ENCODE results near the gene LIN7A.
"Not testable (repeated sequence)": the region's sequence is repeated elsewhere in the genome, so short reads cannot be mapped to it uniquely, and the experiment has no call there.

Gene LIN7A

GRCh38 chr12:80920006-80920405 lies 17.7 kb downstream of the LIN7A start:
- DNase-seq (ENCODE audit: low spot score): no peak

GRCh38 chr12:80917651-80918050 lies 20.1 kb downstream of the LIN7A start:
- DNase-seq (ENCODE audit: low spot score): no peak

DNA sequence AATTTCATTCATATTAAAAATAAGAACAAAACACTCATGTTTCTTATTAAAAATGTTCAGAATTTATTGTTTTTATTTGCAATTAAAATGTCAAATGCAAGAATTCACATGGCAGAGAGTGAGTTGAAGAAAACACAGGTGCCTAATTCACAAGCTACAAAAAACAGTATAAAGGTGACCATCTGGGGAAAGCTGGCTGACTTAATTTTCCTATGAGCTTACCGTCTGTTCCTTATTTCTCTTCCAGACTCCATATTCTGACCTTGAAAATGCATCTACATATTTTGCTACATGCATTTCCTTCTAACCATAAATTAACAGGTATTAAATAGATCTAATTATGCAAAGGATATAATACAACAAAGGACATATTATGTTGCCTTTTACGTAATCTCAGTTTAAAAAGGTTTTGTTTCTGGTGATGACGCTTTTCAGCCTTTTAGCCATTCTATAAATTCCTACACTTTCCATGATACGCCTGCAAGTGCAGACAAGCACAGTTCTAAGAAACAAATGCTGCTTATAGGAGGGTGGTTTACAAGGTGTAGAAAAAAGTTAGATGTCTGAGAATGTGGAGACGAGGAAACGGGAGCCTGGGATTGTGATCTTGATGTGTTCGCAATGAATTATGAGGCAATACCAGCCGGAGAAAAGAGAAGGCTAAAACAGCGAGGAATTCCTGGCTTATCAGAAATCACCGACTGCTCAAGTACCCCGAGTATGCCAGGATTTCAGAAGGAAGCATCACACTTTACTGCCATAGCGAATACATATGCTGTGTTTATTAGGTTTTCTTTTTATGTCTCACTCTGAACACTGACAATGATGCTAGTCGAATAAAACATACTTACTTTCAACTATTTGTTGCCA lies 24.6 kb downstream of the LIN7A start:
- DNase-seq (ENCODE audit: low spot score): no peak

DNA sequence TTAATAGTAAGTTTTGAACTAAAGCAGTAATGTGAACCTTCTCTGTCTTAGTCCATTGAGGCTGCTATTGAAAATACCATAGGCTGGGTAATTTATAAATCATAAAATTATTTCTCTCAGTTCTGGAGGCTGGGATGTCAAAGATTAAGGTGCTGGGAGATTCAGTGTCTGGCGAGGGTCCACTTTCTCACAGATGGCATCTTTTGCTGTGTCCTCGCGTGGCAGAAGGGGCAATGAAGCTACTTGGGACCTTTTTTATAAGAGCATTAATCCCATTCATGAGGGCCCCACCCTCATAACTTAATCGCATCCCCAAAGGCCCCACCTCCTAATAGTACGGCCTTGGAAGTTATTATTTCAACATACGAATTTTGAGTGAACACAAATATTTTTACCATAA lies 28.4 kb downstream of the LIN7A start:
- no peak for DNase-seq (ENCODE audit: low spot score)

GRCh38 chr12:80902711-80903110 lies 35.0 kb downstream of the LIN7A start:
- DNase-seq (ENCODE audit: low spot score): no peak

DNA sequence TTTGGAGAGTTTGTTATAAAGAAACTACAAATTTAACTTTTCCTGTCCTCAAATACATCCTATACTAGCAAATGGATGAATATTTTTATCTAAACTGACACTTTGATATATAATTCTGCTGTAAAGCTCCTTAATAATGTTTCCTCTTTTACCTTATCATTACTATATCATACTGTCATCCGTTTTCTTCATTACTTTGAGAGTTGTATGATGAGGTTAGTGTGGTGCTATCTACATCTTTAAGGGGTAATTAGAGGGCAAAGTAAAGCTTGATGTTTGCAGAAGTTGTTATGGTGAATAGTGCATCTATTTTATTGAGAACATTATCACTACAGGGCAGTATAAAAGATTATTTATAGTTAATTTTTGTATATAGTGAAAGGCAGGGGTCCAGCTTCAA lies 36.1 kb downstream of the LIN7A start:
- no peak for DNase-seq (ENCODE audit: low spot score)

DNA sequence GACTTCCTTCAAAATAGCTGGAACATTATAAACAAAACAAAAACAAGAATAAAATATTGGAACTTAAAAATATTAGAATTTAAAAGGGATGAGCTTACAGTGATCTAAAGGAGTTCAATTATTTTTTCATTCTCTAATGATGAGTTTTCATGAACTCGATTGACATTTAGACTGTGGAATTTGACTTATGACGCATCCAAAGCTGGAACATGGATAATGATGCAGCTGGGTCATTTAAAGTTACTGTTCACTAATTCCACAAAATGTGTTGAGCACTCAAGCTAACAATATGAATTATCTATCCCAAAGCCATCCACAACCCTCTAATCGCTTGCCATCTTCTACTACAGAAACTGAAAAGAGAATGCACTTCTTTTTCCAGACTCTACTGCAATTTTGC lies 42.5 kb downstream of the LIN7A start:
- no peak for DNase-seq (ENCODE audit: low spot score)

DNA sequence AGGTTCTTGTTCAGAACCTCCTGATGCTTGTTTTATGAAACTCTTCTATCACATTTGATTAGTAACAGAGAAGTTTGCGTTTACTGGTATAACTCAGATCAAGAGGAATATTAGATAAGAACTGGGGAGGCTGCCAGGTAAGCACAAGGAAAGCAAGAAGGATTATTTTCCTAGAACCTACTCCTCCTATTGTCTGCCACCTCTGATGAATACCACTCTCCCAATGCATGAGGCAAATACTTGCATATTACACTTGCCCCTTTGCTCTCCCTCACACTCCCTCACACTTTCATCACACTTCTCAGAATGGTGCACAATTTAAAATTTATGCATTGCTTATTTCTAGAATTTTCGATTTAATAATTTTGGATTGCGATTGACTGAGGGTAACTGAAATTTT lies 43.6 kb downstream of the LIN7A start:
- DNase-seq (ENCODE audit: low spot score): no peak

- no peak for DNase-seq (ENCODE audit: low spot score)
Observed at GRCh38 chr12:80892597-80893445, 44.9 kb downstream of the LIN7A start.

DNA sequence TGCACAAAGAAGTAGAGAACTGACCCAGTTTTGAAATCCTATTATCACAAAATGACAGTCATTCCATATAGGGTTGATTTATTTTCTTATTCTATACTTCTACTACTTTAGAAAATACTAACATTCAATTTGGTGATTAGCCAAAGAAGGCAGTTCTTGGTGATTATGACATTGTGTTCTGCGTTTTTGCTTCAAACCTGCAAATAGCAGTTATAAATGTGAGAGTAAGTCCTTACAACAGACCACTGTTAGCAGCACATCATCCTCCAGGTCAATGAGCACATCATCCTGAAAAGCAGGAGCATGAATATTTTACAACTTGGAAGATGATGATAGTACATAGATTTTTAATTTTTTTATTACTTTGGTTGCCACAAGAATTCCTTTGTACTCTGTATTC lies 53.1 kb downstream of the LIN7A start:
- no peak for DNase-seq (ENCODE audit: low spot score)

GRCh38 chr12:80881106-80881505 lies 56.6 kb downstream of the LIN7A start:
- no peak for DNase-seq (ENCODE audit: low spot score)

- not testable (repeated sequence) for DNase-seq (ENCODE audit: low spot score)
Observed at GRCh38 chr12:80878452-80878851, 59.3 kb downstream of the LIN7A start.

- DNase-seq (ENCODE audit: low spot score): no peak
Observed at GRCh38 chr12:80877721-80878265, 59.9 kb downstream of the LIN7A start.

- no peak for DNase-seq (ENCODE audit: low spot score)
Observed at GRCh38 chr12:80872053-80872452, 65.7 kb downstream of the LIN7A start.

- DNase-seq (ENCODE audit: low spot score): no peak
Observed at GRCh38 chr12:80869264-80869663, 68.5 kb downstream of the LIN7A start.

GRCh38 chr12:80868576-80868975 lies 69.2 kb downstream of the LIN7A start:
- no peak for DNase-seq (ENCODE audit: low spot score)

- no peak for DNase-seq (ENCODE audit: low spot score)
Observed at GRCh38 chr12:80867941-80868340, 69.8 kb downstream of the LIN7A start.

DNA sequence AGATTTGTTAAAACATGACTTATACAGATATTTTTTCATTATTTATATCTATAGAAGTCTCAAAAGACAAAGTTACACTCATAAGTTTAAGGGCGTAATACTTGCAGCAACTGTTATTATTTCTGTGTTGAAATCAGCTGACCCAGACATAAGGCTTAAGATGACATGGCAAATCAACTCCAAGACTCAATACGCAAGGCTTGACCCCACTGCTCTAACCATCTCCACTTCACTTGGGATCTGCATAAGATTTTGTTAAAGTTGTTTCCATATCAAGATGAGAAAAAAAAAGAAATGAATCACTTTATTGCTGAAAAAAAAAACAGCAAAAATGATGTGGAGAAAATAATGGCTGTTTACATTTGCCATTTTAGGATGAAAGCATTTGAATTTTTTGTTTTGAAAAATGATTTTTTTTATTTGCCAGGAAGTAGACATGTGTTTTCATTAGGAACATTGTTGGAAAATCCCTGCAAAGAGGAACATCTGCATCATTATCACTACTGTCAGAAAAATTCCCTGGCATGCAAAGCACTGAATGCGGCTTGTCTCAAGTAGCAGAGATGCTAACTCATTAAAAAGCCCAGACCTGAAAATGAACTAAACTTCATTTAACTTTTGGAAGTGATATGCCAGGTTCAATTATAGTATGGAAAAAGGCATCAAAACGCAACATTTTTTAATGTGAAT lies 73.5 kb downstream of the LIN7A start:
- DNase-seq (ENCODE audit: low spot score): no peak

DNA sequence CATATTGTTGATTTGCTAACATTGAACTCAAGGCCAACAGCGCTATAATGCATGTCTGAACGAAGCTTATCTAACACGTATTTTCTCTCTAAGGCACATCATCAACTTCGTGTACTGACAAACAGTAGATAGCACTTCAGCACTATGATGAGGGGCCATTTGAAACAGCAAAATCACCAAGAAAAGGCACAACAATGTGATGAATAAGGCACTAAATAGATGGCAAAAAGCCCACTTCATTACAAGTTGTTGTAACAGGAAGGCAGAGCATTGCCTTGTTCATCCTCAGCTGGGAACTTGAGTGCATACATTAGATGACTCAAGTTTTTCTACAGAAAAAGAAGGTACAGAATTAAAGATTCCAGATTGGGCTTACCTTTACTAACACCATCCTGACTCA lies 75.2 kb downstream of the LIN7A start:
- no peak for DNase-seq (ENCODE audit: low spot score)

DNA sequence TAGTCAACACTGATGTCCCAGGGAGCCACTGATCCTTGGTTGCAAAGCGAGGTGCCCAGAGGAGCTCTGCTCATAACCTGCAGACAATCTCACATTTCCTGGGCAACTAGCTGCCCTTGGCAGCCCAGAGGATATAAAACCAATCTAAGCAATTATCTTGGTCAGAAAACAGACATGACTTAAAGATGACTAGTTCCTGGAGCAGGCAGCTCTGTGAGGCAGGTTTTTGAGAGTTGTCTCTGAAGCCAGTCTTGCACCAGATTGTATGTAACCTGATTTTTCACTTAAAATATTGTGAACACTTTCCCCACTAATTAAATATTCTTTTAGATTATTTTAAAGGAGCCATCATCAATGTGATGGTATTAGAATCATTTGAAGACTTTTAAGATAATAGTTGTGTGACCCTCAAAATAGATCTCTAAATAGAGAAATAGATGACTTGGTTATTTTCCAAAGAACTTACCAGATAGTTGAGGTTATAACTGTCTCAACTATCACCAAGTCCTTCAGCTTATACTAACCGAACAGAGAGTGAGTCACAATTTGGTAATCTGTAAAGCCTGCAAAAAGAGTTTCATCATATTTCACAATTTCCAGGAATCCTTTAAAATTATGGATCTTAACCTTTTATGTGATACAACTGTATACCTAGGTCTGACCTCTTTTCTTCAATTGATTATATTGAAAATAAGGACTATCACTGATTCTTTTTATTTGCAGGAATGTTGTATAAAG lies 75.9 kb downstream of the LIN7A start:
- no peak for DNase-seq (ENCODE audit: low spot score)

DNA sequence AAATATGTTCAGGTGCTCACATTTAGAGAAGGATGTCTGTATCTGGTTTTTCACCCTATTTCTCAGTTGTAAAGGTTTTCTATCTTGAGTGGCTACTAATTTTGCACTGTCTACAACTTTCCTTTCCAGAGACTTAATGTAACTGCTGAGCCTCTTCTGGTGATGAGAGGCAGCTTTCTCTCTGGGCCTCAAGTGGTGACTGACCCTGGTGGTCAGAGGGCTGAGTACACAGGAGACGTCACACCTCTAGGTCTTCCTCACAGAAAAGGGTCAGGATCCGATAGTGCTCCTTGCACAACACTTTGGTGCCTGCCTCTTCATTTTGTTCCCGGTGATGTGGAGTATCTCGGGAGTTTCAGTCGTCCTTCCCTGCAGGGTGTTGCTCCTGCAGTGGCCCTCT lies 76.8 kb downstream of the LIN7A start:
- no peak for DNase-seq (ENCODE audit: low spot score)

- no peak for DNase-seq (ENCODE audit: low spot score)
Observed at GRCh38 chr12:80860206-80860605, 77.5 kb downstream of the LIN7A start.

Measured in hematopoietic multipotent progenitor cell treated with erythropoietin and hydrocortisone succinate and interleukin-3 and kit ligand, for 17 days (in vitro differentiated cells).